NB4 (cell line): ENCODE data around the gene MLEC.

ENCODE experiments used
- CTCF ChIP-seq: IDR thresholded peaks from one replicate; pipeline ENCODE4 v1.5.1; 2012; ENCODE audit warnings: low read depth, low read length
- MAX ChIP-seq: IDR thresholded peaks from 2 replicates; pipeline ENCODE4 v1.6.1; 2011; ENCODE audit warnings: low read depth, low read length
- POLR2A ChIP-seq: IDR thresholded peaks from 2 replicates; pipeline ENCODE4 v1.6.1; 2011; ENCODE audit warnings: mild to moderate bottlenecking; ENCODE audit not compliant: insufficient read length; ENCODE audit errors: extremely low read depth

GRCh38 chr12:120685522-120685921 is 1.4 kb upstream of the MLEC start:
- no peak for TF ChIP-seq POLR2A
- no peak for TF ChIP-seq CTCF
- TF ChIP-seq MAX: no peak
